ENCODE measurements around the gene TCTN3.
A peak's percentile ranks its signal among the peaks of the same experiment; 100 is the strongest.
"Not testable (repeated sequence)": the region's sequence is repeated elsewhere in the genome, so short reads cannot be mapped to it uniquely, and the experiment has no call there.

The TCTN3 gene

DNA sequence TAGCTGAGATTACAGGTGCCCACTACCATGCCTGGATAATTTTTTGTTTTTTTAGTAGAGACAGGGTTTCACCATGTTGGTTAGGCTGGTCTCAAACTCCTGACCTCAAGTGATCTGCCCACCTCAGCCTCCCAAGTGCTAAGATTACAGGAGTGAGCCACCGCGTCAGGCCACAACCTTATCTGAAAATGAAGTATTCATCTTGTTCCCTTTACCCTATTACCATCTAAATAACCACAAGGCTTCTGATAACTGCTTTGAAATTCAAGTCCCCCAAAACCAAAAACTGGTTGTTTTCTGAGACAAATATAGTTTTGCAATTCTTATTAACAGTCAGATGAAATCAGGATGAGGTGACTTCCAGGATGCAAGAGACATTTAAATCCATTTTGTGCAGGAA lies 2.4 kb downstream of the TCTN3 start:
- DNase-seq (ENCODE audit: low read depth in 2 of 3, low spot score in 1 of 3), result no peak

- DNase-seq (ENCODE audit: low read depth in 2 of 3, low spot score in 1 of 3), result no peak
Measured at GRCh38 chr10:95688648-95689047, 5.1 kb downstream of the TCTN3 start.

GRCh38 chr10:95683966-95684365 lies 9.8 kb downstream of the TCTN3 start:
- no peak for DNase-seq (ENCODE audit: low read depth in 2 of 3, low spot score in 1 of 3)

DNA sequence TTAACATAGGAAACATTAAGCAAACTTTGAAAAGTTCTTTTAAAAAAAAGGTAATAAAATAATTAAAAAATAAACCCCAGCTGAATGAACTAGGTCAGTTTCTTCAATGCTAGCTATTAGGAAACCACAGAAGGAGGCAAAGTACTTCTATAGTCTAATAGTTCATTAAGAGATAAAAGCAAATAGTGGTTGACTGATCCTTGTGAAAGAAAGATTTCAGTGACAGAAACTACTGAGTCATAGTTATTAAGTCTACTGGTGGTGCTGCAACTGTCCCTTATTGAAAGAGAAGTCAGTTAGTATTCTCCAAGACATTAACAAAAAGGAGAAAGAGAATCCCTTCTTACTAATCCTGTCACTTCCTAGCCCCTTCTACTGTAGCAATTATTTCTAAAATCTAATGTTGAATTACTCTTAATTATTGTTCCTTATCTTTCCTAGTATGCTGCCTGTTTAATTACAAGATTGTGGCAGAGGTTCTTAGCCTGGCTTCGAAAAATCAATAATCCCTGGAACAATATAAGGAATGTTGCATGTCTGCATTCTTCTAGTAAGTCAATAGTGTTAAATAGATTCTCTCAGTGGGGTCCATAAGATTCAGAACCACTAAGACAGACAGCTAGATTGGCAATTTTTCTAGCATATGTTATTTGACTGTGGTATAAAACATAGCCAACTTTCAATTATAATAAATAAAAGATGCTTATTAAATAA lies 18.2 kb downstream of the TCTN3 start:
- no peak for DNase-seq (ENCODE audit: low read depth in 2 of 3, low spot score in 1 of 3)

DNA sequence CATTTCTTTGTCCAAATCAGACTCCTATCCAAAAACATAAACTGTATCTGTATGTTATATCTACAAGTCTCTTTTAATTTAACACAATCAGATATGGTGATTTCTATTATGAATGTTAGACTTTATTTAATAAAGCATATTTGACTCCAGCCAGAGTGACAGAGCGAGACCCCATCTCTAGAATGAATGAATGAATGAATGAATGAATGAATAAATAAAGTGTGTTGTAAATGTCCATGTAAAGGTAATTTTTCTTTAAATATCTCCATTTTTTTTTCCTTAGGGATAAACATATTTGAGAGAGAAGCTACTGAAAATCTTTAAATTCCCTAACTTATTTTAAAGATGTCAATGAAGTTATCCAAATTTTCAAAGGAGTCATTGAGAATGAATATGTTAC lies 19.1 kb downstream of the TCTN3 start:
- no peak for DNase-seq (ENCODE audit: low read depth in 2 of 3, low spot score in 1 of 3)

DNA sequence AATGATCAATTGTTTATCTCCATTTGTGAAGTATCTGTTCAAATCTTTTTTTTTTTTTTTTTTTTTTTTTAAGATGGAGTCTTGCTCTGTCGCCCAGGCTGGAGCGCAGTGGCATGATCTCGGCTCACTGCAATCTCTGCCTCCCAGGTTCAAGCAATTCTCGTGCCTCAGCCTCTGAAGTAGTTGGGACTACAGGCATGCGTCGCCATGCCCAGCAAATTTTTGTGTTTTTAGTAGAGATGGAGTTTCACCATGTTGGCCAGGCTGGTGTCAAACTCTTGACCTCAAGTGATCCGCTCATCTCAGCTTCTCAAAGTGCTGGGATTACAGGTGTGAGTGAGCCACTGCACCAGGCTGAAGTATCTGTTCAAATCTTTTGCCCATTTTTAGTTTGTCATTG lies 21.1 kb downstream of the TCTN3 start:
- DNase-seq (ENCODE audit: low read depth in 2 of 3, low spot score in 1 of 3), result not testable (repeated sequence)

GRCh38 chr10:95664543-95664942 lies 29.2 kb downstream of the TCTN3 start:
- DNase-seq (ENCODE audit: low read depth in 2 of 3, low spot score in 1 of 3), result no peak

DNA sequence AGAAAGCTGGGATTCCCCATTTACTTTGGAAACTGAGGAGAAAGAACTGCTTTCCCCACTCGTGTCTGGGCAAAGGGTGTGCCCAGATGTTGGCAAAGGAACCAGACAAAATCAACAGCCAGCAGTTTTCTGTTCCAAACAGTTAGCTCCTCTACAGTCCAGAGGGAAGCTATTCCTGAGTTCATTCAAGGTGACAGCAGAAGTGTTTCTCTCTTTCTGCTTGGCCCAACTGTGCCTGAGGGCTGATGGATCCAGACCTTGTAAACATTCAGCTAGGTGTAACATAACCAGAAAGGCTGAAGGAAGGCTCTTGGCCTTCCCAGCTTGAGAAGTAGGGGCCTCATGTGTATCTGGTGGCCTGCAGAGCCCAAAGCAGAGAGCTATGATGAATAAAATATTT lies 30.2 kb downstream of the TCTN3 start:
- no peak for DNase-seq (ENCODE audit: low read depth in 2 of 3, low spot score in 1 of 3)

DNA sequence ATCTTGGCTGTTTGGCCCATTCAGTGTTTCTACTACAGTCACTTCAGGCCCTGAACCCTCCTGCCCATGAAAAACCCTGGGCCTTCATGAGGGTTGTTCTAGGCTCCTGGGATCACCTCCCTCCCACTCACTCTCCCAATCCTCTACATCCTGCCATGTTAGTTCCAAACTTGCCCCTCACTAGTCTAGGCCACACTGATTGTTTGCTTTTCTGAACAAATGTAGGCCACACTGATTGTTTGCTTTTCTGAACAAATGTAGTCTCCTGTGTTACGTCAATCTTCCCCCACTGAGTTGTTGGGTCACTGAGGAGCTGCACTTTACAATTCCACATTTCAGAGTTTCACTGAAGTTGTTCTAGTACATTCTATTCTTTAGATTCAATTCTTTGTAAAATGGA lies 31.9 kb downstream of the TCTN3 start:
- no peak for DNase-seq (ENCODE audit: low read depth in 2 of 3, low spot score in 1 of 3)

- DNase-seq (ENCODE audit: low read depth in 2 of 3, low spot score in 1 of 3), result no peak
Measured at GRCh38 chr10:95660283-95660682, 33.4 kb downstream of the TCTN3 start.

- no peak for DNase-seq (ENCODE audit: low read depth in 2 of 3, low spot score in 1 of 3)
Measured at GRCh38 chr10:95657250-95657649, 36.5 kb downstream of the TCTN3 start.

DNA sequence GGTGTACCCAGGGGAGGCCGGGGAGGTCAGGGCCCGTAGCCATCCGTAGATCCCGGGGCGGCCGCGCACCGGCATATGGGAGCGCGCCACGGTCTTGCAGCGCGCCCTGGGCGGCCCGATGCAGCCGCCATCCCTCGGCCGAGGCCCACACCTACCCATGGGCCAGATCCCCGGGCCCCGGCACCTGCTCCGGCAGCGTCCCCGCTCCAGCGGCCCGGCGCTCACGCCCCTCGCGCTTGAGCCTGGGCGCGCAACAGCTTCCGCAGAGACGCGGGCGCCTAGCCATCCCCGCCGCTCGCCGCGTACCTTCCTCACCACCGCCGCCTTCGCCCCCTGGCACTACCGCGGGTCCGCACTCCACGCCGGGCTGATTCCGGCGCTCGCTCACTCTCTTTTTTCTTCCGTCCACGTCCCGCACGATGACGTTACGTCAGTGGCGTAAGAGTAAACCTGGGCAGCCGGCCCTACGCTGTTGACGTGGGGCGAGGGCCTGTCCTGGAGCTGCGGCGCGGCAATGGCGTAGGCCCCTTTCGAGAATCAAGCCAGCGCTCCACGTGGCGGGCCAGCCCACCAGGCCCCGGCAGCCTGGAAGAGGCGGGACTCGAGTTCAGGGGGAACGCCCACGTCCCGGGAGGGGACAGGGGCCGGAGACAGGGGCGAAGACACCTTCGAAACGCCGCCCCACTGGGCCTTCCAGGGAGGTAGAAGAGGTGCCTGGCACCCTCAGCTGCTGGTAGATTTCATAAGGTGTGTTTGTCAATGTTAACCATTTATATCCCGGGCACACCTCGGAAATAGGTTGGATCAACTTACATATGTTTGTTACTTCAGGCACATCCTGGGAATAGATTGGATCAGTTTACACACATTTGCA lies 37.2 kb downstream of the TCTN3 start, which contains the start of gene ALDH18A1:
Gene ALDH18A1 (minus strand): TSS at position 421 of the 874 bp plus-strand sequence. CDS start 3,334 bp downstream, outside the sequence.
- peak; percentile 84 to 88 (median 88) for DNase-seq (ENCODE audit: low read depth in 2 of 3, low spot score in 1 of 3)

DNA sequence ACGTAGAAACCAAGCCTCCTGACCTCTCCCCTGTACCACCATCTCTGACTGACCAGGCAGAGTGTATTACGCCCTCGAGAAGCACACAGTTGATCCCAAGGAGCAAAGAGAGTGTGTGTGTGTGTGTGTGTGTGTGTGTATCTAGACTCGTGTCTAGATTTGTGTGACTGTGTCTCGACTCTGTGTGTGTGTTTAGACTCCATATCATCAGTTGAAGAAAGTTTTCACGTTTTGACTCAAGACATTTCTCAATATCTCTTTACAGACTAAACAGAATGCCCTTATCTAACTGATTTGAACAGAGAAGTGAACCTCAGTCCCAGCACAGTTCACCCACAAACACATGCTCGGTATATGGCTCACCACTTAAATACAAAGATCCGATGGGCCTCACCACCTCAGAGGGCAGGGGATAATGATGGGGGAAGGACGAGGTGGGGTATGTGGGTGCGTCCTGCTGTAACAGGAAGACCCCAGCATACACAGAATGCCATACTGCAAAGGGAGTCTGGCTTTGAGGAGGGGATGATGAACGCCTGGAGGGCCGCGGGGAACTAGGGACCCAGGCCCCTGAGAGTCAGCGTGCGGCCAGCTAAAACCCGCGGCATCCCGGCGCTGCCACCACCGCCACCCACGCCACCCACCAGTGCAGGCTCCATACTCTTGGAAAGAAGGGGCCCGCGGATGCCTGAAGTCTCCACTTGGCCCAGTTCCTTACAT lies 38.0 kb downstream of the TCTN3 start:
- peak in 2 of 3 donors; percentile 4 to 5 for DNase-seq (ENCODE audit: low read depth in 2 of 3, low spot score in 1 of 3)

- no peak for DNase-seq (ENCODE audit: low read depth in 2 of 3, low spot score in 1 of 3)
Measured at GRCh38 chr10:95653895-95654294, 39.8 kb downstream of the TCTN3 start.

DNA sequence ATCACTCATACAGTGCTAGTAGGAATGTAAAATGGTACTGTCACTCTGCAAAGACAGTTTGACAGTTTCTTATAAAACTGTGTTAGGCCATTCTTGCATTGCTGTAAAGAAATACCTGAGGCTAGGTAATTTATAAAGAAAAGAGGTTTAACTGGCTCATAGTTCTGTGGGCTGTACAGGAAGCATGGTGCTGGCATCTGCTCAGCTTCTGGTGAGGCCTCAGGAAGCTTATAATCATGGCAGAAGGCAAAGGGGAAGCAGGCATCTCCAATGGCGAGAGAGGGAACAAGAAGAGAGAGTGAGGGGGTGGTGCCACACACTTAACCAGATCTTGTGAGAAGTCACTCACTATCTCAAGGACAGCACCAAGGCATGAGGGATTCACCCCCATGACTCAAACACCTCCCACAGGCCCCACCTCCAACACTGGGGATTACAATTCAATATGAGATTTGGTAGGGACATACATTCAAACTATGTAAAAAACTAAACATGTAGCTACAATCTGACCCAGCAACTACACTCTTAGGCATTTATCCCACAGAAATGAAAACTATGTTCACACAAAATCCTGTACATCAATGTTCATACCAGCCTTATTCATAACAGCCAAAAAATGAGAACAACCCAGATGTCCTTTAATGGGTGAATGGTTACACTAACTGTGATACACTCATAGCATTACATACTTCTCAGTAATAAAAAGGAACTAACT lies 42.2 kb downstream of the TCTN3 start:
- DNase-seq (ENCODE audit: low read depth in 2 of 3, low spot score in 1 of 3), result no peak

DNA sequence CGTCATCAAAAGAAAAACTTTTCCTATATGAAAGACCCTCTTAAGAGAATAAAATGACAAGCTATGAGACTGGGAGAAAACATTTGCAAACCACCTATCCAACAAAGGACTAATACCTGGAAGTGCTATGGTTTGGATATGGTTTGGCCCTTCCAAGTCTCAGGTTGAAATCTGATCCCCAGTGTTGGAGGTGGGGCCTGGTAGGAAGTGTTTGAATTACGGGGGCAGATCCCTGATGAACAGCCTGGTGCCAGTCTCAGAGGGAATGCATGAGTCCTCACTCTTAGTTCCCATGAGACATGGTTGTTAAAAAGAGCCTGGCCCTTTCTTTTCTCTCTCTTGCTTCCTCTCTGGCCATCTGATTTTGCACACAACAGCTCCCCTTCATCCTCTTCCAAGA lies 43.5 kb downstream of the TCTN3 start:
- DNase-seq (ENCODE audit: low read depth in 2 of 3, low spot score in 1 of 3), result no peak

- no peak for DNase-seq (ENCODE audit: low read depth in 2 of 3, low spot score in 1 of 3)
Measured at GRCh38 chr10:95648138-95648537, 45.6 kb downstream of the TCTN3 start.

GRCh38 chr10:95646160-95646559 lies 47.6 kb downstream of the TCTN3 start:
- no peak for DNase-seq (ENCODE audit: low read depth in 2 of 3, low spot score in 1 of 3)

- DNase-seq (ENCODE audit: low read depth in 2 of 3, low spot score in 1 of 3), result no peak
Measured at GRCh38 chr10:95644901-95645300, 48.8 kb downstream of the TCTN3 start.

- DNase-seq (ENCODE audit: low read depth in 2 of 3, low spot score in 1 of 3), result no peak
Measured at GRCh38 chr10:95640891-95641315, 52.8 kb downstream of the TCTN3 start.

- no peak for DNase-seq (ENCODE audit: low read depth in 2 of 3, low spot score in 1 of 3)
Measured at GRCh38 chr10:95637911-95638310, 55.8 kb downstream of the TCTN3 start.
